Endothelial cell of umbilical vein (primary cell): ENCODE data around the gene CDC37L1. TPM values are rescaled to one million over a fixed set of nuclear protein-coding genes. Genes with fewer than 3 reads are reported as not detected.

Experiments used
- BruUV-seq: library from RNA; stranded (reverse); fragments of 400-500 nt; replicated peaks from 2 replicates; lab custom pipeline; 2021; lab: Mats Ljungman, UMichigan
- CTCF ChIA-PET: fragments of 300-600, 350-600 bp; sonication (Branson Sonifier 250); formaldehyde crosslinking; loops from one replicate; lab custom pipeline; 2021; ENCODE audit warnings: antibody characterized with exemption, inconsistent platforms; lab: Charles Lee
- POLR2A ChIA-PET: fragments of 300-600, 350-600 bp; sonication (Branson Sonifier 250); formaldehyde crosslinking; loops from one replicate; lab custom pipeline; 2021; ENCODE audit warnings: antibody characterized with exemption, inconsistent platforms; lab: Charles Lee
- DNase-seq: peaks from one replicate; pipeline ENCODE4 v3.0.0-alpha.2; 2011; ENCODE audit warnings: low read depth, low spot score
- FAIRE-seq: peaks from 2 replicates; lab custom pipeline; 2011; peaks lifted over from hg19 to GRCh38; lab: Jason Lieb, UNC
- H2AFZ ChIP-seq: 2 replicates; pipeline ENCODE4 v1.6.0; 2012; ENCODE audit warnings: low read depth, low read length, control low read depth, inconsistent platforms
- H3K27ac ChIP-seq: 2 replicates; pipeline ENCODE4 v1.5.1; 2011; ENCODE audit warnings: low read depth, mild to moderate bottlenecking, control low read depth, low read length, moderate library complexity; ENCODE audit not compliant: insufficient read depth
- H3K27me3 ChIP-seq, 2 experiments: 2 replicates each; pipeline versions ENCODE4 v1.6.0 to v1.6.1; 2011; ENCODE audit warnings: low read length in 2 of 2, mixed read lengths in 1 of 2; ENCODE audit not compliant: control insufficient read depth in 2 of 2, insufficient read depth in 2 of 2
- H3K36me3 ChIP-seq, 2 experiments: 2 replicates in 1 of 2; 3 replicates in 1 of 2; pipeline ENCODE4 v1.5.1; 2011; ENCODE audit warnings: low read length in 2 of 2, mild to moderate bottlenecking in 1 of 2, moderate library complexity in 1 of 2; ENCODE audit not compliant: control insufficient read depth in 2 of 2, insufficient read depth in 2 of 2; ENCODE audit errors: extremely low read depth in 1 of 2
- H3K4me1 ChIP-seq: 3 replicates; pipeline ENCODE4 v1.5.1; 2011; ENCODE audit warnings: mild to moderate bottlenecking, low read length; ENCODE audit not compliant: control insufficient read depth, insufficient read depth; ENCODE audit errors: extremely low read depth
- H3K4me2 ChIP-seq: 2 replicates; pipeline ENCODE4 v1.6.1; 2011; ENCODE audit warnings: low read length, control low read depth, mixed read lengths; ENCODE audit not compliant: insufficient read depth
- H3K4me3 ChIP-seq, 3 experiments: fragments of 200-600 bp in 1 of 3; sonication (generic), shearing (Covaris generic) in 1 of 3; replicated peaks in 1 of 3; 2 replicates each; pipeline ENCODE4 v1.5.1; 2011 to 2016; ENCODE audit warnings: control low read depth in 3 of 3, low read length in 3 of 3, mild to moderate bottlenecking in 2 of 3, inconsistent platforms in 1 of 3, low read depth in 1 of 3, moderate library complexity in 1 of 3; ENCODE audit not compliant: insufficient read depth in 1 of 3
- H3K79me2 ChIP-seq: 2 replicates; pipeline ENCODE4 v1.6.0; 2012; ENCODE audit warnings: low read length, inconsistent platforms; ENCODE audit not compliant: control insufficient read depth, insufficient read depth
- H3K9ac ChIP-seq: replicated peaks from 2 replicates; pipeline ENCODE3; 2011; ENCODE audit warnings: low read length, control low read depth; ENCODE audit not compliant: insufficient read depth; ENCODE audit errors: extremely low read depth
- H3K9me1 ChIP-seq: replicated peaks from 3 replicates; pipeline ENCODE4 v1.6.0; 2011; ENCODE audit warnings: mild to moderate bottlenecking, low read length; ENCODE audit not compliant: control insufficient read depth, insufficient read depth; ENCODE audit errors: extremely low read depth
- H3K9me3 ChIP-seq: replicated peaks from 2 replicates; pipeline ENCODE4 v1.5.1; 2012; ENCODE audit warnings: low read length, inconsistent platforms; ENCODE audit not compliant: control insufficient read depth, insufficient read depth
- H4K20me1 ChIP-seq: replicated peaks from 2 replicates; pipeline ENCODE3; 2011; ENCODE audit warnings: mild to moderate bottlenecking, low read length; ENCODE audit not compliant: control insufficient read depth, insufficient read depth; ENCODE audit errors: extremely low read depth
- EZH2 ChIP-seq: IDR thresholded peaks from 2 replicates; pipeline ENCODE4 v1.6.1; 2012; ENCODE audit warnings: borderline replicate concordance, low read depth, mild to moderate bottlenecking, moderate library complexity, low read length, inconsistent platforms; ENCODE audit not compliant: severe bottlenecking
- FOS ChIP-seq: IDR thresholded peaks from 2 replicates; pipeline ENCODE4 v1.6.1; 2011; ENCODE audit warnings: mild to moderate bottlenecking, low read length, moderate library complexity, borderline replicate concordance; ENCODE audit not compliant: insufficient read depth
- GATA2 ChIP-seq: IDR thresholded peaks from 2 replicates; pipeline ENCODE4 v1.7.0; 2011; ENCODE audit warnings: low read depth, mild to moderate bottlenecking, moderate library complexity, mixed read lengths, low read length; ENCODE audit not compliant: insufficient read length, insufficient read depth
- JUN ChIP-seq: IDR thresholded peaks from 2 replicates; pipeline ENCODE4 v1.6.1; 2011; ENCODE audit warnings: borderline replicate concordance, low read depth; ENCODE audit not compliant: insufficient read length, insufficient read depth
- MYC ChIP-seq: IDR thresholded peaks from one replicate; pipeline ENCODE4 v1.6.1; 2011; ENCODE audit warnings: mild to moderate bottlenecking, low read depth, low read length
- POLR2A ChIP-seq: IDR thresholded peaks from 2 replicates; pipeline ENCODE4 v1.6.1; 2012; ENCODE audit warnings: low read depth, mild to moderate bottlenecking, control low read depth, low read length
- POLR2AphosphoS5 ChIP-seq: IDR thresholded peaks from 2 replicates; pipeline ENCODE4 v1.6.1; 2012; ENCODE audit warnings: low read depth, mild to moderate bottlenecking, control low read depth, low read length, moderate library complexity; ENCODE audit not compliant: insufficient read depth
- dilution Hi-C: fragments of 300-500 bp; cut with MboI; formaldehyde crosslinking; loops from one replicate; pipeline ENCODE4 v1.15.0; 2019; ENCODE audit warnings: low sequenced_read_pairs; ENCODE audit not compliant: extremely low pct_ligation_motif_present
- intact Hi-C: fragments of 100-400 bp; cut with micrococcal nuclease; formaldehyde crosslinking; loops from one replicate; pipeline ENCODE4 v1.10.0; 2022
- polyA plus RNA-seq, 4 experiments: library from polyadenylated mRNA; depleted of rRNA in 3 of 4; stranded (reverse) in 3 of 4; unstranded in 1 of 4; fragments of >200 nt; gene quantifications; 2 replicates each; pipeline versions ENCODE4 v1.2.1 to v1.2.3, GENCODE V29; 2011 to 2012; ENCODE audit warnings: missing spikeins in 1 of 4
- total RNA-seq: library from RNA; stranded (reverse); gene quantifications from 2 replicates; pipeline ENCODE4 v1.2.3, GENCODE V29; 2021
- TF ChIP-seq, protein P1 (sequence below), 2 donors: IDR thresholded peaks; 1 replicate in 1 of 2; 2 replicates in 1 of 2; pipeline ENCODE4 v1.5.1; 2011; ENCODE audit warnings: low read length in 2 of 2, mild to moderate bottlenecking in 2 of 2, moderate library complexity in 2 of 2, control low read depth in 1 of 2, inconsistent platforms in 1 of 2, low read depth in 1 of 2; ENCODE audit not compliant: insufficient read depth in 1 of 2; ENCODE audit errors: extremely low read depth in 1 of 2
- TF ChIP-seq, protein P2 (sequence below): IDR thresholded peaks from 2 replicates; pipeline ENCODE4 v1.6.1; 2011; ENCODE audit not compliant: insufficient read depth, insufficient read length

Gene CDC37L1
- total and polyA plus RNA-seq, 2 donors (not counting 3 experiments of a cell fraction or from before 2014, with no cell fraction given), result 2.6 to 6.8 TPM

DNA sequence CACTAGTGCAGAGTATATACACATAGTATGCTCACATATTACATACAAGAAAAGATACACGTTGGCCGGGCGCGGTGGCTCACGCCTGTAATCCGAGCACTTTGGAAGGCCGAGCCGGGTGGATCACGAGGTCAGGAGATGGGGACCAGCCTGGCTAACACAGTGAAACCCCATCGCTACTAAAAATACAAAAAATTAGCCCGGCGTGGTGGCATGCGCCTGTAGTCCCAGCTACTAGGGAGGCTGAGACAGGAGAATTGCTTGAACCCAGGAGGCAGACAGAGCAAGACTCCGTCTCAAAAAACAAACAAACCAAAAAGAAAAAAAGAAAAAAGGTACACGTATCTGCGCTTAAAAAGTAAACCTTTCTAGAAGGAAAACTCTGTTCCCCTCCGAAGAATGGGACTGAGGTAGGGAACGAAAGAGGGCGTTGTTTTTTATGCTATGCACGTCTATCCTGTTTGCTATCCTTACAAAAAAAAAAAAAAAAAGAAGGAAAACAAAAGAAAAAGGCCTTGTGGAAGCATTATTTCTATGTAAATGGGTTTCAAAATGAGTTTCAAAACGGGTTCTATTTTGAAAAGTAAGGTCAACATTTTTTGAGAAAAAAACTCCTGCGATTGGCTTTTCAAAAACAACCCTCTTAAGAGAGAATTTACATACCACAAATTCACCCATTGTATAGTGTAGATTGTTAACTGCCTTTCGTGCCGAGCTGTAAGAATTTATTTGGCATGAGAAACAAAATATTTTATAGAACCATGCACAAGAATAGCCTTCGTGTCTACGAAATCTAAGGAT, 60.4 kb downstream of the CDC37L1 start:
- H3K4me2 ChIP-seq, result peak overlapping the region; percentile 100
- no peak for TF ChIP-seq JUN
- TF ChIP-seq POLR2A, result no peak
- TF ChIP-seq, protein P1, sequence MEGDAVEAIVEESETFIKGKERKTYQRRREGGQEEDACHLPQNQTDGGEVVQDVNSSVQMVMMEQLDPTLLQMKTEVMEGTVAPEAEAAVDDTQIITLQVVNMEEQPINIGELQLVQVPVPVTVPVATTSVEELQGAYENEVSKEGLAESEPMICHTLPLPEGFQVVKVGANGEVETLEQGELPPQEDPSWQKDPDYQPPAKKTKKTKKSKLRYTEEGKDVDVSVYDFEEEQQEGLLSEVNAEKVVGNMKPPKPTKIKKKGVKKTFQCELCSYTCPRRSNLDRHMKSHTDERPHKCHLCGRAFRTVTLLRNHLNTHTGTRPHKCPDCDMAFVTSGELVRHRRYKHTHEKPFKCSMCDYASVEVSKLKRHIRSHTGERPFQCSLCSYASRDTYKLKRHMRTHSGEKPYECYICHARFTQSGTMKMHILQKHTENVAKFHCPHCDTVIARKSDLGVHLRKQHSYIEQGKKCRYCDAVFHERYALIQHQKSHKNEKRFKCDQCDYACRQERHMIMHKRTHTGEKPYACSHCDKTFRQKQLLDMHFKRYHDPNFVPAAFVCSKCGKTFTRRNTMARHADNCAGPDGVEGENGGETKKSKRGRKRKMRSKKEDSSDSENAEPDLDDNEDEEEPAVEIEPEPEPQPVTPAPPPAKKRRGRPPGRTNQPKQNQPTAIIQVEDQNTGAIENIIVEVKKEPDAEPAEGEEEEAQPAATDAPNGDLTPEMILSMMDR (IDR thresholded peaks at IDR 0.05; ENCODE audit: extremely low read depth in 1 of 2, insufficient read depth in 1 of 2, low read depth in 1 of 2, low read length in 2 of 2), result no peak
- TF ChIP-seq, protein P2, sequence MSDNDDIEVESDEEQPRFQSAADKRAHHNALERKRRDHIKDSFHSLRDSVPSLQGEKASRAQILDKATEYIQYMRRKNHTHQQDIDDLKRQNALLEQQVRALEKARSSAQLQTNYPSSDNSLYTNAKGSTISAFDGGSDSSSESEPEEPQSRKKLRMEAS, result no peak
- no peak for TF ChIP-seq MYC
- no peak for TF ChIP-seq EZH2
- no peak for TF ChIP-seq FOS
- no peak for TF ChIP-seq POLR2AphosphoS5
- TF ChIP-seq GATA2, result no peak
- H3K4me1 ChIP-seq, result peaks cover 10% of the 10 kb centered on the region
- TSS peak; percentile 38 for BruUV-seq
- H3K9me1 ChIP-seq, result no peaks in the 10 kb centered on the region
- H2AFZ ChIP-seq, result peak overlapping the region; percentile 99
- intact Hi-C loops (loop anchor here (1.0 to 5.0 kb wide), 5 partner anchors 61 to 357 kb away; partner anchors contain the start of genes CDC37L1, PLPP6 and SLC1A1), dilution Hi-C loops (no loop called here)
- ChIA-PET CTCF (interaction anchor here (0.6 to 2.4 kb wide), 8 partner anchors 10 to 1416 kb away, joined by 3 to 12 read pairs (median 6); partner anchors contain the start of gene CDC37L1), POLR2A (no interaction called here)
- H3K27me3 ChIP-seq, result no peaks in the 10 kb centered on the region
- H3K36me3 ChIP-seq, result no peaks in the 10 kb centered on the region
- no peak for DNase-seq
- peak overlapping the region; percentile 69 to 94 (median 90) for H3K4me3 ChIP-seq
- H3K9ac ChIP-seq, result peak overlapping the region; percentile 92
- H3K27ac ChIP-seq, result peak overlapping the region; percentile 77
- no peaks in the 10 kb centered on the region for H3K9me3 ChIP-seq
- FAIRE-seq, result peak; percentile 35
- H3K79me2 ChIP-seq, result peaks cover 29% of the 10 kb centered on the region
- H4K20me1 ChIP-seq, result no peaks in the 10 kb centered on the region
